Nephron progenitor cell (in vitro differentiated cells): ENCODE data around the gene SORCS2.

Source experiments
- DNase-seq: peaks from one replicate; pipeline ENCODE4 v3.0.0; 2021
- H3K27ac Mint-ChIP-seq: 2 replicates; pipeline ENCODE4 v1.8.0; 2021; ENCODE audit warnings: mild to moderate bottlenecking, moderate library complexity, mixed read lengths
- H3K27me3 Mint-ChIP-seq: 2 replicates; pipeline ENCODE4 v1.8.0; 2021; ENCODE audit warnings: mild to moderate bottlenecking, low read depth, mixed read lengths; ENCODE audit not compliant: poor library complexity
- H3K36me3 Mint-ChIP-seq: 2 replicates; pipeline ENCODE4 v1.8.0; 2021; ENCODE audit warnings: low read depth, mixed read lengths
- H3K4me1 Mint-ChIP-seq: 2 replicates; pipeline ENCODE4 v1.8.0; 2021; ENCODE audit warnings: mixed read lengths
- H3K4me3 Mint-ChIP-seq: 2 replicates; pipeline ENCODE4 v1.8.0; 2021; ENCODE audit warnings: mild to moderate bottlenecking, moderate library complexity, mixed read lengths
- H3K9me3 Mint-ChIP-seq: 2 replicates; pipeline ENCODE4 v1.8.0; 2021; ENCODE audit warnings: mild to moderate bottlenecking, moderate library complexity, mixed read lengths
- TF ChIP-seq, protein P1 (sequence below): fragments of 200-600 bp; sonication (generic); IDR thresholded peaks from 2 replicates; pipeline ENCODE4 v1.5.0; 2021; ENCODE audit warnings: antibody characterized with exemption

The SORCS2 gene

DNA sequence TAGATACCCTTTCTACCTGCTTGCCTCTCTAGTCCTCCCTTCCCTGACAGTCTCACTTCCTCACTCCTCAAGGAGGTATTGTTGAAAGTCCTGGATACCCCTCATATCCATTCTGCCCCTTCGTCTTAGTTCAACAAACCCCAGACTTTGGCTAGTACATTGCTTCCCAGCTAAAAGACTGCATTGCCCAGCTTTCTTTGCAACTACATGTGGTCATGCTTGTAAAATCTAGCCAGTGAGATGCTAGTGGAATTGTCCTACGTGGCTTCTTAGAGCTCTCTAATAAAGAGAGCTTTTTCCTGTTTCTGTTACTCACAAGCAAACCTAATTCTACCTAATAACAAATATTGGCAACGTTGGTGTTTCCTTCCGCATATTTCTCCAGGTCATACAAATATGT lies 480.3 kb downstream of the SORCS2 start:
- peaks cover 4% of the 10 kb centered on the region for H3K27me3 Mint-ChIP-seq
- H3K9me3 Mint-ChIP-seq = peaks cover 29% of the 10 kb centered on the region
- peaks cover 20% of the 10 kb centered on the region for H3K36me3 Mint-ChIP-seq
- no peak overlapping the region for H3K4me3 Mint-ChIP-seq
- no peak for DNase-seq
- no peak overlapping the region for H3K27ac Mint-ChIP-seq
- TF ChIP-seq, protein P1, sequence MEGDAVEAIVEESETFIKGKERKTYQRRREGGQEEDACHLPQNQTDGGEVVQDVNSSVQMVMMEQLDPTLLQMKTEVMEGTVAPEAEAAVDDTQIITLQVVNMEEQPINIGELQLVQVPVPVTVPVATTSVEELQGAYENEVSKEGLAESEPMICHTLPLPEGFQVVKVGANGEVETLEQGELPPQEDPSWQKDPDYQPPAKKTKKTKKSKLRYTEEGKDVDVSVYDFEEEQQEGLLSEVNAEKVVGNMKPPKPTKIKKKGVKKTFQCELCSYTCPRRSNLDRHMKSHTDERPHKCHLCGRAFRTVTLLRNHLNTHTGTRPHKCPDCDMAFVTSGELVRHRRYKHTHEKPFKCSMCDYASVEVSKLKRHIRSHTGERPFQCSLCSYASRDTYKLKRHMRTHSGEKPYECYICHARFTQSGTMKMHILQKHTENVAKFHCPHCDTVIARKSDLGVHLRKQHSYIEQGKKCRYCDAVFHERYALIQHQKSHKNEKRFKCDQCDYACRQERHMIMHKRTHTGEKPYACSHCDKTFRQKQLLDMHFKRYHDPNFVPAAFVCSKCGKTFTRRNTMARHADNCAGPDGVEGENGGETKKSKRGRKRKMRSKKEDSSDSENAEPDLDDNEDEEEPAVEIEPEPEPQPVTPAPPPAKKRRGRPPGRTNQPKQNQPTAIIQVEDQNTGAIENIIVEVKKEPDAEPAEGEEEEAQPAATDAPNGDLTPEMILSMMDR = no peak
- peaks cover 42% of the 10 kb centered on the region for H3K4me1 Mint-ChIP-seq

DNA sequence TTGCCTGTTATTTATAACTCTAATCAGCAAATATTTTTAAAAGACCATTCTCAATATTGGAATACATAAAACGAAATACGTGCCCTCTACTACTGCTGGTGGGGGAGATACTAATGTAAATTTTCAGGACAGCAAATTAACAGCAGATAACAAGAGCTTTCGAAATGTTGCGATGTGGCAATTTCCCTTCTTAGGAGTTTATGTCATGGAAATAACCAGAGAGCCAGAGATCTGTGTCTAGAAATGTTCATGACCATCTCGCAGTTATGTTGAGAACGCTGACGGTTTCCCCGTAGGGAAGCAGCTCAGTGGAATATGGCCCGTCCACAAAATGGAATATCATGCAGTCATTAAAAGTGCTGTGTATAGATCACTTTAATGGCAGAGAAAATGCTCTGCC lies 480.8 kb downstream of the SORCS2 start:
- peaks cover 29% of the 10 kb centered on the region for H3K9me3 Mint-ChIP-seq
- peaks cover 20% of the 10 kb centered on the region for H3K36me3 Mint-ChIP-seq
- no peak overlapping the region for H3K27ac Mint-ChIP-seq
- peaks cover 4% of the 10 kb centered on the region for H3K27me3 Mint-ChIP-seq
- H3K4me3 Mint-ChIP-seq = no peak overlapping the region
- TF ChIP-seq, protein P1 = no peak
- no peak for DNase-seq
- H3K4me1 Mint-ChIP-seq = peaks cover 40% of the 10 kb centered on the region

DNA sequence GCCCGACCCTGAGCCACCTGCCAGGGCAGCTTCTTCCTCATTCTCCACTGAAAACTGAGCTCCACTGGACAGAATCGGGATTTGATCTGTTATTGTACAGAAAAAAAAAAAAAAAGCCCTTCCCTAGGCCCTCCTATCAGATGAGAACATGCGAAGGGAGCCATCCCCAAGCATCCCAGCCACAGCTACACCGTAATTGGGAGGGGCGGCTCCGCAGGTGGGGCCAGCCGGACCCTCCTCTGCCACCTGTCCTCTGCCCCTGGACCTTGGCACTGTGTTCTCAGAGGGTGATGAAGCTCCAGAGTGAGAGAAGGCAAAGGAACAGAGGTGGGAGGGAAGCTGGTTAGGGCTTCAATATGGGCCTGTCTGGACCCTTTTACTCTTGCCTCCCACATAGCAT lies 482.4 kb downstream of the SORCS2 start:
- Mint-ChIP-seq H3K36me3 (peaks cover 20% of the 10 kb centered on the region), H3K9me3 (peaks cover 29% of the 10 kb centered on the region), H3K27ac (no peak overlapping the region), H3K4me1 (peaks cover 38% of the 10 kb centered on the region), H3K4me3 (no peak overlapping the region), H3K27me3 (peaks cover 8% of the 10 kb centered on the region)
- TF ChIP-seq, protein P1 = no peak
- DNase-seq = no peak

DNA sequence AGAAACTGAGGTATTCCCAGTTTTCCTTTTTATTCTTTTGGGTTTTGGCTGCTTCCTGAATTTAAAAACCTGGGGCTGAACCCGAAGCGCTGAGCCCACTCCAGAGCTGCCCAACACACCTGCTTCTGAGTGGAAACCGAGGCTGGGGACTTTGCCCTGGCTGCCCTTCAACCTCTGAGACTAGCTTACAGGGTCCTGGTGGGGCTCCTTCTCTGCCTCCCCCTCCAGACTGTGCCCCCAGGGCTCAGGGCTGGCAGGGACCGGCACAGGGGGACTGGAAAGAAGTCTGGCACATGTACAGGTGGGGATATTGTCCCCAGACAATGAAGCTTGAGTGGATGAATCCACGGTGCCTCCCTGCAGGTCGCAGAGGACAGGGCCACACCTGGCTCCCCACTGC lies 482.8 kb downstream of the SORCS2 start:
- Mint-ChIP-seq H3K36me3 (peaks cover 20% of the 10 kb centered on the region), H3K9me3 (peaks cover 27% of the 10 kb centered on the region), H3K27ac (no peak overlapping the region), H3K4me3 (no peak overlapping the region), H3K4me1 (peaks cover 37% of the 10 kb centered on the region), H3K27me3 (peaks cover 8% of the 10 kb centered on the region)
- no peak for DNase-seq
- TF ChIP-seq, protein P1 = no peak

DNA sequence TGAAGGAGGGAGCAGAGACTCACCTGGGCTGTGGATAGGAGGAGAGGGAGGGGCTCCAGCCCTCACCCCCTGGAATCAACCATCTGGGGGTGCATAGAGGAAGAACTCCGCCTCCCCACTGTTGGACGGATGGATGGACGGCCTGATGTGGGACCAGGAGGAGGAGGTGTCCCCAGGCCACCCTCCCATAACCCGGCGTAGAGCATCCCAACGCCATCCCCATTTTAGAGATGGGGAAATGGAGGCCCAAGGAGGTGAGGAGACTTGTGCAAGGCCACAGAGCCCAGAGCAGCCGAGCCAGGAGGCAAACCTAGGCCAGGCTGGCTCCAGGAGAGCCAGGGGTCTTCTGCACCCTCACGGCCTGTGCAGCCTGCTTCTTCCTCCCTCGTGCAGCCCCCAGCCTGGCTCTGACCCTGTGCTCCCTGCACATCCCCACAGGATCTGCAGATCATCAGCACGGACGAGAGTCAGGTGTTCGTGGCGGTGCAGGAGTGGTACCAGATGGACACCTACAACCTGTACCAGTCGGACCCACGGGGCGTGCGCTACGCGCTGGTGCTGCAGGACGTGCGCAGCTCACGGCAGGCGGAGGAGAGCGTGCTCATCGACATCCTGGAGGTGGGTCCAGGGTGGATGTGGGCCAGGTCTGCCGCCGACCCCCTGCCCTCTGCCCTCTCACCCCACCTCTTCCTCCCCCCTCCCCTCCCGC lies 483.4 kb downstream of the SORCS2 start:
- no peak overlapping the region for H3K4me3 Mint-ChIP-seq
- H3K4me1 Mint-ChIP-seq = peaks cover 37% of the 10 kb centered on the region
- H3K36me3 Mint-ChIP-seq = peaks cover 16% of the 10 kb centered on the region
- DNase-seq = no peak
- TF ChIP-seq, protein P1 = no peak
- H3K27me3 Mint-ChIP-seq = peaks cover 8% of the 10 kb centered on the region
- H3K9me3 Mint-ChIP-seq = peaks cover 22% of the 10 kb centered on the region
- H3K27ac Mint-ChIP-seq = no peak overlapping the region

DNA sequence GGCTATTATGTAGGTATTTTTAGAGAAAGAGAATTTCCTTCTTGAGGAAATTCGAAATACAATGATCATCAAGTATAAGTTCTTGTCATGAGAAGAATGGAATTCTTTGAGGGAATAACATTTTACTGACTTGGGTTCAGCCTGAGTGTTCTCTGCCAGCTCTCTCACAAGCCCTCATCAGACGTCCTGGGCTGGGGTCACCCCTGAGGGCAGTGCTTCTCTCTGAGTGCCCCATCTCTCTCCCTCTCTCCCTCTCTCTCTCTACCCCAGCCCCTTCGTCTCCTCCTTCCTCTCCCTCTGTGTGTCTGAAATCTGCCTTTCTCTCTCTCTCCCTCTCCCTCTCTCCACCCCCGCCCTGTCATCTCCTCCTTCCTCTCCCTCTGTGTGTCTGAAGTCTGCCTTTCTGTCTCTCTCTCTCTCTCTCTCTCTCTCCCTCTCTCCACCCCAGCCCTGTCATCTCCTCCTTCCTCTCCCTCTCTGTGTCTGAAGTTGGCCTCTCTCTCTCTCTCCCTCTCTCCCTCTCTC lies 484.1 kb downstream of the SORCS2 start:
- Mint-ChIP-seq H3K27ac (peak overlapping the region; percentile 92), H3K4me3 (no peak overlapping the region), H3K4me1 (peaks cover 37% of the 10 kb centered on the region), H3K27me3 (peaks cover 11% of the 10 kb centered on the region), H3K9me3 (peaks cover 22% of the 10 kb centered on the region), H3K36me3 (peaks cover 14% of the 10 kb centered on the region)
- TF ChIP-seq, protein P1 = no peak
- DNase-seq = no peak
